Epithelial cell of proximal tubule (primary cell): ENCODE results near the gene NPC1. TPM values are rescaled to one million over a fixed set of nuclear protein-coding genes. Genes with fewer than 3 reads are reported as not detected.

Experiments
- DNase-seq: peaks from one replicate; pipeline ENCODE4 v3.0.0-alpha.2; 2011; ENCODE audit warnings: low read depth
- H3K4me3 ChIP-seq: 2 replicates; pipeline ENCODE4 v1.5.1; 2011; ENCODE audit warnings: low read depth, mild to moderate bottlenecking, low read length
- total RNA-seq: library from RNA; depleted of rRNA; stranded (reverse); fragments of >200 nt; gene quantifications from 2 replicates; pipeline ENCODE4 v1.2.3, GENCODE V29; 2015
- TF ChIP-seq, protein P1 (sequence below): conservative IDR thresholded peaks from 2 replicates; pipeline ENCODE4 v1.5.1; 2012; ENCODE audit warnings: low read depth, mild to moderate bottlenecking, low read length

NPC1 gene
- total RNA-seq, 1 donor from 2014 or later, result 54.8 TPM

DNA sequence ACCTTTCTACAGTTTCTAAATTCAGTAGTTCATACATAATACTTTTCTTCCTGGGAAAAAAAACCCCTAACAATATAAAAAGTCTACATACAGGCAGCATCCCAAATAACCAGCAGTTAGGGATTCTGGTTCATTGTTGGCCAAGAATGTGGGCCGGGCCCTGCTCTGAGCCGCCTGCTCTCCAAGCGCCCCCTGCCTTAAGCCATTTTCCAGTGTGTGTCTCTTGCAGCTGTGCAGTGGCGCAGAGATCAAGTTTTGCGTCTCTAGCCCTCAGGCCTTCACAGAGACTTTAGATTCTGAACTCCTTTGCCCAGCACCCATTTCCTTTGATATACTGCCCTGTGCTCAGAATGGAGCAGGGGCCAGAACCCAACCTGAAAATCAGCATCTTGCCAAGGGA is 50.1 kb downstream of the NPC1 start:
- no peak for DNase-seq
- TF ChIP-seq, protein P1, sequence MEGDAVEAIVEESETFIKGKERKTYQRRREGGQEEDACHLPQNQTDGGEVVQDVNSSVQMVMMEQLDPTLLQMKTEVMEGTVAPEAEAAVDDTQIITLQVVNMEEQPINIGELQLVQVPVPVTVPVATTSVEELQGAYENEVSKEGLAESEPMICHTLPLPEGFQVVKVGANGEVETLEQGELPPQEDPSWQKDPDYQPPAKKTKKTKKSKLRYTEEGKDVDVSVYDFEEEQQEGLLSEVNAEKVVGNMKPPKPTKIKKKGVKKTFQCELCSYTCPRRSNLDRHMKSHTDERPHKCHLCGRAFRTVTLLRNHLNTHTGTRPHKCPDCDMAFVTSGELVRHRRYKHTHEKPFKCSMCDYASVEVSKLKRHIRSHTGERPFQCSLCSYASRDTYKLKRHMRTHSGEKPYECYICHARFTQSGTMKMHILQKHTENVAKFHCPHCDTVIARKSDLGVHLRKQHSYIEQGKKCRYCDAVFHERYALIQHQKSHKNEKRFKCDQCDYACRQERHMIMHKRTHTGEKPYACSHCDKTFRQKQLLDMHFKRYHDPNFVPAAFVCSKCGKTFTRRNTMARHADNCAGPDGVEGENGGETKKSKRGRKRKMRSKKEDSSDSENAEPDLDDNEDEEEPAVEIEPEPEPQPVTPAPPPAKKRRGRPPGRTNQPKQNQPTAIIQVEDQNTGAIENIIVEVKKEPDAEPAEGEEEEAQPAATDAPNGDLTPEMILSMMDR, result no peak

DNA sequence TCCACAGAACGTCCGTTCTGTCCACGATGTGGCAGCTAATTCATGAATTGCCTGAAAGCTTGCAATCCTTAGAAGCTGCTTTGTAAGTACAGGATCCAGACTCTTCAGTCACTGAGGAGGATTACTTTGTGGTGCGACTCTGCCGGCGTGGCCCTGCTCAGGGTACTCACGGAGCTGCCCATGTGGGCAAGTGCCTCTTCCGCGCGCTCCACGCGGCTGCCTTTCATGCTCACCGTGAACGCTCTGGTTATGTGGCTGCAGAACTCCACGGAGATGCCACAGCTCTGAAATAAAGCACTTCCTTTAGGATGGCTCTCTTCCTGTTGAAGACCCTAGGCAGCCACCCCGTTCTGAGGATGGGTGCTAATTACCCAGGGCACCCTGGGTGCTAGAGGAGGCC is 52.0 kb downstream of the NPC1 start:
- TF ChIP-seq, protein P1, result no peak
- DNase-seq, result no peak
- H3K4me3 ChIP-seq, result no peak overlapping the region

More for the DNA sequence above, 50.1 kb downstream of the NPC1 start:
- no peak overlapping the region for H3K4me3 ChIP-seq

GRCh38 chr18:23532848-23533247 is 53.5 kb downstream of the NPC1 start:
- H3K4me3 ChIP-seq, result no peak overlapping the region
- TF ChIP-seq, protein P1, result no peak
- DNase-seq, result no peak

GRCh38 chr18:23531912-23532311 is 54.4 kb downstream of the NPC1 start:
- no peak for DNase-seq
- H3K4me3 ChIP-seq, result no peak overlapping the region
- TF ChIP-seq, protein P1, result no peak

GRCh38 chr18:23530195-23530594 is 56.1 kb downstream of the NPC1 start:
- H3K4me3 ChIP-seq, result no peak overlapping the region
- TF ChIP-seq, protein P1, result no peak
- no peak for DNase-seq

- DNase-seq, result peak; percentile 82
- TF ChIP-seq, protein P1, result no peak
- no peak overlapping the region for H3K4me3 ChIP-seq
Observed at GRCh38 chr18:23529604-23530003, 56.7 kb downstream of the NPC1 start.

- no peak overlapping the region for H3K4me3 ChIP-seq
- TF ChIP-seq, protein P1, result no peak
- no peak for DNase-seq
Observed at GRCh38 chr18:23528580-23529472, 57.5 kb downstream of the NPC1 start.
